Erythroblast (primary cell): ENCODE measurements around the gene LMO3.

Source experiments
- DNase-seq, 2 experiments: peaks; one replicate each; lab custom pipeline; 2025; lab: John Stamatoyannopoulos, UW
- GATA1 ChIP-seq: IDR thresholded peaks from 2 replicates; pipeline ENCODE4 v1.6.1; 2011; ENCODE audit warnings: low read depth, mild to moderate bottlenecking, control low read depth, low read length, moderate library complexity
- POLR2A ChIP-seq: IDR thresholded peaks from 2 replicates; pipeline ENCODE4 v1.6.1; 2011; ENCODE audit warnings: mild to moderate bottlenecking, low read length

The LMO3 gene

DNA sequence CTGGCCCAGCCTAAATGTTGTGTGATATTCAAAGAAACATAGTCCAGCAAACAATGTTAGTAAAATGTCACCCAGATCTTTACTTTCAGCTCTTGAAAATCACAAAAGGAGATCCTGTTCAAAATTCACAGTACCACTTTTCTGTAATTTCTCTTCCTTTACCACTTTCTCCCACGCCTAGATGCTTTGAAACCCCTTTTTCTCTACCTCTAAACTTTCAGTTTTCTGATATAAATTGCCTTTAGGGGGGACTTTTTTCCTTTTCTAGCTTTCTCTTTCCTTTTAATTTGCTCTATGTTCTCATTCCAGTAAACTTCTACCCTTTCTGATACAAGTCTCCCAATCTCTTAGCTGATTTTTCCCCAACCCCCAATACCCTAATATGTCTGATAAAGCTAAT is 101.8 kb downstream of the LMO3 start:
- no peak for TF ChIP-seq GATA1
- TF ChIP-seq POLR2A = no peak
- DNase-seq = no peak

DNA sequence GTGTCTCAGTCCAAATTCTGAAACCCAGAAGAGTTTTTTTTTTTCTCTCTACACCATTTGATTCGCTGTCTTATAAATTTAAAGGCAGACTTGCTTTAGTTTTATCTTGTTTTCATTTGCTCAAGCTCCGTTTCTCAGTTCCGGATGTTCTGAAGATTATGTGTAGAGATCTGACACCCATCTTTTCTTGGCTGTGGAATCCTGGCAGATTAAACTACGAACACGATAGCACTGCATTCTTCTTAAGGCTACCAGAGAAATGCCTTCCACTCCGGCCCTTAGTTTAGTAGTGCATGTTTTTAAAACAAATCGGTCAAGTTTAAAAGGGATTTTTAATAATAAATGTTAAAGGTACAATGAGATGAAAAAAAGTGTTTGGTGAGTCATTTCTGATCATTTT is 106.4 kb downstream of the LMO3 start:
- DNase-seq = no peak
- no peak for TF ChIP-seq GATA1
- TF ChIP-seq POLR2A = no peak
